Middle frontal gyrus (tissue), 1 donor: Measurements from ENCODE around the gene DDB1.
"Not testable (repeated sequence)": the region's sequence is repeated elsewhere in the genome, so short reads cannot be mapped to it uniquely, and the experiment has no call there.

Experiments used
- DNase-seq: peaks from one replicate; pipeline ENCODE4 v3.0.0-alpha.2; 2015; ENCODE audit warnings: low spot score; ENCODE audit errors: extremely low spot score

DDB1 gene

DNA sequence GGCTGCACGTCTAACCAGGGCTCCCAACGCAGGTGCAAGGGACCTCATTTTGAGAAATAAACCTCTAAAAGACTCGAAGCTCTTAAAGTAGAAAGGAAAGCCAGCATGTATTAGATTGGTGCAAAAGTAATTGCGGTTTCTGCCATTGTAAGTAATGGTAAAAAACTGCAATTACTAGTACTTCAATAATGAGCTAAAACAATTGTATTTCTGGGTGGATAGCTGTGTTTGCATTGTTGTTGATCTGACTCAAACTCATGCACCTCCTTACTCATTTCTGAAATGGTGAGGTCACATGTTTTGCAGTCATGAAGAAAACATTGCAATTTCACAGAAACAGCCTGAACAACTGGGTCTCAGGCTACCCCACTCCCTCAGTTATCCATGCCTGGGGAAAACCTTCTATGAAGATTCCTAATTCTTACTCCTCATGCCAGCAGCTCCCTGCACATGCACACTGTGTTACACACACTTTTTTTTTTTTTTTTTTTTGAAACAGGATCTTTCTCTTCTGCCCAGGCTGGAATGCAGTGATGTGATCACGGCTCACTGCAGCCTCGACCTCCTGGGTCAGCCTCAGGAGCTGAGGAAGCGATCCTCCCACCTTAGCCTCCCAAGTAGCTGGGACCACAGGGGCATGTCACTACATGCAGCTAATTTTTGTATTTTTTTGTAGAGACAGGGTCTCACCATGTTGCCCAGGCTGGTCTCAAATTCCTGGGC is 62.4 kb downstream of the DDB1 start:
- DNase-seq: no peak

- DNase-seq: no peak
These were observed 64.2 kb downstream of the DDB1 start for GRCh38 chr11:61268588-61269250.

DNA sequence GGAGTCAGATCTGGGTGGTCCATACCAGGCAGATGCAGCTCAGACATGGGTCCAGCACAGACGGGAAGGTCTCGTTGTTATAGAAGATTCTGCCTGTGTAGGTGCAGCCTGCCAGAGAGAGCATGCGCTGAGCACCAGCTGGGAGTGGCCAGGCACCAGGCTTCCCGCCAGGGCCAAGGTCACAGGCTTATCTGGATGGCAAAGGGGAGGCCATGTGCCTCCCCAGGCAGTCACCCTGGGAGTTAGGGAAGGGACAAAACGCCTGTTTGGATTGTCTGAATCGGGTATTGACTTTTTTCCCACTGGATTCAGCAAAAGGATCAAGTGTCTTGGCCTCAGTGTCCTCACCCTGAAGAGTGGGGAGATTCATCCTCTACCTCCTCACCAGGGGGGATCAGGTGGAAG is 65.5 kb downstream of the DDB1 start:
- no peak for DNase-seq

DNA sequence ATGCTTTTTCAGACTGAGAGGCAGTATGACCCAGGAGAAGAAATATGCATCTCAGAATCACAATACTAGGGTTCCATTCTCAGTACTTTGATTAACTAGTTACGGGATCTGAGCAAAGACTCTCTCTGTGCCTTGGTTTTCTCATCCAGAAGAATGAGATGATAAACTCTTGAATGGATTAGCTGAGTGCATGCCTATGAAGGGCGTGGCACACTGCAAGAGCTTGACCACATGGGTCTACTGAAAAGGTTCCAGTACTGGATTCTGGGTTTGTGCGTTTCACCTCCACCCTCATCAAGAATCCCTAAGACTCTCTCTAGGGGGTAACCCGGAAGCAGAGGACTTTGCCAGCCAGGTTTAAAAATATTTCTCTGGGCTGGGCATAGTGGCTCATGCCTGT is 66.3 kb downstream of the DDB1 start:
- DNase-seq: no peak

- no peak for DNase-seq
These were observed 67.5 kb downstream of the DDB1 start for GRCh38 chr11:61265357-61265756.

DNA sequence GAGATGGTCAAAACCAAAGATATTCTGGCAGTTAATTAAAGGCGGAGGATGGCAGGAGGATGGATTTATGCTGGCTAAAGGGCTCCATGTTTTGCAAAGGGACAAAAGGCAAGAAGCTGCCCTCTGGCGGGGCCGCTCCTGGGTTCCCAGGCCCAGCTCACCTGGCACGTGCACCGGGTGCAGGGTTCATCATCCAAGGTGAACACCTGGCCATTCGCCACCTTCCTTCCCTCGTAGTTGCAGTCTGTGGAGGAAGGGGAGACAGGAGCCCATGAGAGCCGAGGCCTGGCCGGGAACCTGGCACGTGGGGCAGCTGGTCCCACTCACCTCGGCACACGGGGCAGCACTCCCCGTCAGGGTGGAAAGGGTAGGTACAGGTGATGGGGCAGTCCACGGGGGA is 68.1 kb downstream of the DDB1 start:
- DNase-seq: no peak

GRCh38 chr11:61264371-61264770 is 68.5 kb downstream of the DDB1 start:
- no peak for DNase-seq

DNA sequence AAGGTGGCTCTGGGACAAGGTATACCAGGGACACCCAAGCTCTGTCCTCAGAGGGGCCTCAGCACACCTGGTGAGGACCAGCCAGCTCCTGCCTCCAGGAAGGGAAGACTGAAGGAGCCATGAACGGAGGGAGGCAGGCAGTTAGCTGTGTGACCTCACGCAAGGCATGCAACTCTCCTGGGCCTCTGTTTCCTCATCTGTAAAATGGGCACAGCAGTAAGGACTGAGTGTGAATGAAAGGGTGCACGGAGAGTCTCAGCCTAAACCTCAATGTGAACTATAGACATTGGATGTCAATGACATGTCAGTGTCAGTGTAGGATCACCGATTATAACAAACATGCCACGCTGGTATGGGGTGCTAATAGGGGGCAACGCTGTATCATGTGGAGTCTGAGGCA is 73.5 kb downstream of the DDB1 start:
- no peak for DNase-seq

- no peak for DNase-seq
These were observed 74.4 kb downstream of the DDB1 start for GRCh38 chr11:61258546-61258945.

DNA sequence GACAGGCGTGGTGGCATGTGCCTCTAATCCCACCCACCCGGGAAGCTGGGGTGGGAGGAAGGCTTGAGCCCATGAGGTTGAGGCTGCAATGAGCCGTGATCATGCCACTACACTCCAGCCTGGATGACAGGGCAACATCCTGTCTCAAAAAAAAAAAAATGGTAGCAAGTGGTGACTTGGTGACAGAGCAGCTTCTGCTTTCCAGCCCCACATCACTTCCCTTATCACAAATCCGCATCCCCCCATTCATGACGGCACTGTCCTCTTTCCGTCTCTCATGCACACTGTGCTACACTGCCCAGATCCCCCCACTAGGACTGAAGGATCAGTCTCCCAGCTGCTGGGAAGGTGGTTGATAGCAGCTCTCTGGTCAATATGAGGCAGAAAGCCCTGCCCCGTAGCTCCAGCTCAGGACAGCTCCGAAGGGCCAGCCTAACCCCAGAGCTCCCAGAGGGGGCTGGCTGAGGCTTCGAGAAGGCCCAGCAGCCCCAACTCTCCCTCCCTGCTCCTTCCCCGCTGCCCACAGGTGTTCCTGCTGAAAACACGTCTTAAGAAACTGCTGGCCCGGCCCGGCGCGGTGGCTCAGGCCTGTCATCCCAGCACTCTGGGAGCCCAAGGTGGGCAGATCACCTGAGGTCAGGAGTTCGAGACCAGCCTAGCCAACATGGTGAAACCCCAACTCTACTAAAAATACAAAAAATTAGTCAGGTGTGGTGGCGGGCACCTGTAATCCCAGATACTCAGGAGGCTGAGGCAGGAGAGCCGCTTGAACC is 76.0 kb downstream of the DDB1 start:
- no peak for DNase-seq

DNA sequence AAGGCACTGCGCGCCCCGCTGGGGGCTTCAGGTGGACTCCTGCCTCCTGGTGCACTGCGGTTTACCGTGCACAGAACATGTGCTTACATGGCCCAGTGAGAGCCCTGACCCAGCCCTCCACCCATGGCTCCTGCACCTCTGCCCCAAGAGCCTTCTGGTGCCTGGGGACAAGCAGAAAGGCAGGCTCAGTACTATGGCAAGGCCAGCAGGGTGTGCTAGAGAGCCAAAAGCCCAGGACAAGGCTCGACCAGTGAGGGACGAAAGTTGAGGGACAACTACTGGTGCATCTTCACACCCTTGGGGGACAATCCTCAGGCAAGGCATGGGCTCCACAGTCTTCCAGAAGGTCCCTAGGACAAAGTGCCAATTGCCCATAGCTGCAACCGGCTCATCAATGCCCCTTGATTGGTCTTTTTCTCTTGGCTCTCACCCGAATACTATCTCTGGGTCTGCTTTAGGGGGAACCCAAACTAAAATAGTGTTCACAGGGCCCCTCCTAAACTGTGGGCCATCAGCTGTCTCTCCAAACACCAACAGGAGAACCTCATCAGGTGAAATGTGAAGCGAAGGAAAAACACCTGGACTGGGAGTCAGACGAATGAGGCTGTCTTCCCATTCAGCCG is 78.4 kb downstream of the DDB1 start:
- DNase-seq: peak; percentile 9

DNA sequence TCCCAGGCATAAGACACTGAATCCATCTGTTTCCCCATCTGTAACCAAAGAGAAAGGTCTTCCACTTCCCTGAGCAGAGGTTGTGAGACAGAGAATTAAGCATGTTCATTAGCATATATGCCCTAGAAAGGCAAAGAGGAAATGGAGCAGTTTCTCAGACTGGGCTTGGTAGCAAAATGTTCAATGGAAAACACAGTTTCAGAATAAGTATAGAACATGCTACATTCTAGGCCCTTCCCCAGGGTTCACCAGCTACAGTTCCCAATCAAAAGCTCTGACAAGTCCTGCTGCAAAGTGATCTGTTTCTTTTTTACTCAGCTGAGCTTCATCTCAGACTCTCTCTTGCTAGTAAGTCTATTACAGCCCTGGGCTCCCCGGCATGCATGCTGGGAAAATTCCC is 80.6 kb downstream of the DDB1 start:
- not testable (repeated sequence) for DNase-seq

GRCh38 chr11:61250796-61251765 is 81.8 kb downstream of the DDB1 start:
- not testable (repeated sequence) for DNase-seq
